PFSK-1 (cell line): ENCODE measurements around the gene TP53I11.

Source experiments
- FOXP2 ChIP-seq: optimal IDR thresholded peaks from 2 replicates; pipeline ENCODE3; 2011; ENCODE audit warnings: borderline replicate concordance, control low read depth, inconsistent platforms; ENCODE audit not compliant: insufficient read depth; ENCODE audit errors: extremely low read length, extremely low read depth
- POLR2AphosphoS5 ChIP-seq: IDR thresholded peaks from 2 replicates; pipeline ENCODE4 v1.6.1; 2012; ENCODE audit warnings: low read depth, mild to moderate bottlenecking, control low read depth, low read length, moderate library complexity
- REST ChIP-seq, 2 experiments: IDR thresholded peaks; 2 replicates each; pipeline versions ENCODE4 v1.6.1 to v1.8.0; 2011 to 2012; ENCODE audit warnings: low read depth in 2 of 2, low read length in 2 of 2, control low read depth in 1 of 2, inconsistent platforms in 1 of 2, mild to moderate bottlenecking in 1 of 2, moderate library complexity in 1 of 2; ENCODE audit not compliant: insufficient read depth in 1 of 2
- SIN3A ChIP-seq: IDR thresholded peaks from 2 replicates; pipeline ENCODE4 v1.6.1; 2012; ENCODE audit warnings: mild to moderate bottlenecking, low read length, moderate library complexity, borderline replicate concordance; ENCODE audit not compliant: insufficient read depth
- TAF1 ChIP-seq: IDR thresholded peaks from 2 replicates; pipeline ENCODE4 v1.6.1; 2012; ENCODE audit warnings: low read length, control low read depth, borderline replicate concordance; ENCODE audit not compliant: insufficient read depth

The TP53I11 gene

GRCh38 chr11:44963948-44964347 is 13.3 kb upstream of the TP53I11 start:
- TF ChIP-seq REST (IDR thresholded peaks at IDR 0.05; ENCODE audit: insufficient read depth in 1 of 2, low read depth in 2 of 2, low read length in 2 of 2) (no peak), SIN3A (no peak), TAF1 (no peak), FOXP2 (no peak), POLR2AphosphoS5 (no peak)

- TF ChIP-seq REST (IDR thresholded peaks at IDR 0.05; ENCODE audit: insufficient read depth in 1 of 2, low read depth in 2 of 2, low read length in 2 of 2) (no peak), SIN3A (no peak), POLR2AphosphoS5 (no peak), TAF1 (no peak), FOXP2 (no peak)
Observed at GRCh38 chr11:44963136-44963535, 12.5 kb upstream of the TP53I11 start.

GRCh38 chr11:44962464-44962863 is 11.8 kb upstream of the TP53I11 start:
- TF ChIP-seq SIN3A (no peak), POLR2AphosphoS5 (no peak), FOXP2 (no peak), TAF1 (no peak)

- no peak for TF ChIP-seq POLR2AphosphoS5
Observed at GRCh38 chr11:44960200-44960845, 9.6 kb upstream of the TP53I11 start.

GRCh38 chr11:44959064-44959463 is 8.4 kb upstream of the TP53I11 start:
- TF ChIP-seq REST (IDR thresholded peaks at IDR 0.05; ENCODE audit: insufficient read depth in 1 of 2, low read depth in 2 of 2, low read length in 2 of 2): no peak
- TF ChIP-seq SIN3A: no peak
- no peak for TF ChIP-seq TAF1
- no peak for TF ChIP-seq POLR2AphosphoS5

- TF ChIP-seq FOXP2 (no peak), REST (IDR thresholded peaks at IDR 0.05; ENCODE audit: insufficient read depth in 1 of 2, low read depth in 2 of 2, low read length in 2 of 2) (no peak), POLR2AphosphoS5 (no peak), SIN3A (no peak), TAF1 (no peak)
Observed at GRCh38 chr11:44957776-44958564, 7.3 kb upstream of the TP53I11 start.
